Measurements from ENCODE around the gene ZFP82.

ZFP82 gene

DNA sequence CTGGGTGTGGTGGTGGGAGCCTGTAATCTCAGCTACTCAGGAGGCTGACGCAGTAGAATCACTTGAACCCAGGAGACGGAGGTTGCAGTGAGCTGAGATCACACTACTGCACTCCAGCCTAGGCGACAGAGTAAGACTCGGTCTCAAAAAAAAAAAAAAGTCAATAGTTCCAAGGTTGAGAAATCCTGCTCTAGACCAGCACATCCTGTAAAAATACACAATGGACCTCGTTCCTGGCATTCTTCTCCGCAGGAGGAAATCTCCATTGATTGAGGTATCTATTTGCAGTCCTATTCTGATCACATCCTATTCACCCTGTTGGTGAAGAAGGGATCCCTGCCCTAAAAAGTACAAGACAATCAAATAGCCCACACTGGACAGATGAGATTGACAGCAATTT lies 54.6 kb downstream of the ZFP82 start:
- DNase-seq, result no peak
